ENCODE data around the gene MT1B. TPM values are rescaled to one million over a fixed set of nuclear protein-coding genes. Genes with fewer than 3 reads are reported as not detected.

Gene MT1B
- total and polyA plus RNA-seq, 2 of the 13 experiments (the other 11 are each of a cell fraction or from before 2014, with no cell fraction given), result 0.89 TPM; not detected in 1

DNA sequence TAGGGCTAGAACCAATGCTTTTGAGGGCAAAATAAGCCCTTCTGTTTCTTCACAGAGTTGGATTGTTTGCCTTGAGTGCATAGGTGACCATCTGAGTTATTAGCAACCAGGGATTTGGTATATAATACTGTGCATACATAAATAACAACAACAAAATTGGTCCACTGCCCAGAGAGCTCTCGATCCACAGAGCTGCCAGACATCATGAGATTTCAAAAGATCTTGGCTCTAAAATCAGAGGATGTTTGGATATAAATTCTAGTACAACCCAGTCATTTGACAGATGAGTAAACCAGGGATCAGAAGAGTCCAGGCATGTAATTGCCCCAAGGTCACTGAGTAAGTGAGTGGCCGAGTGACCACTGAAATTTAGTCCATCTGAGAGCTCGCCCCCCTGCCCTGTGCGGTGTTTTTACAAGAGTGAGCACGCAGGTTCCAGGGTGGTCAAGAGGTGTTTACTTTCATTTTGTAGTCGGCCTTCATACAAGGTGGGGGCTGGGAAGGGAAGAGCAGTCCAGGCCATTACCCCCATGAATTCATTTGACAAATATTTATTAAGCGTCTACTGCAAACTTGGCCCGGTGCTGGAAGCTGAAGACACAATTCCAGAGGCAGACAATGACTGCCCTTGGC is 45.1 kb upstream of the MT1B start:
- peak; percentile 97 for DNase-seq (ENCODE audit: low spot score)
- BruUV-seq (replicated peaks), result no TSS peak
- Histone ChIP-seq H3K27ac (ENCODE audit: extremely low read length, insufficient read depth, low read length) (peak overlapping the region; percentile 93), H4K20me1 (ENCODE audit: insufficient read depth, low read length) (no peaks in the 10 kb centered on the region), H3K4me2 (ENCODE audit: low read depth, low read length) (peak overlapping the region; percentile 91), H3K27me3 (ENCODE audit: control insufficient read depth in 1 of 2, insufficient read depth in 2 of 2, low read length in 2 of 2) (peaks cover 0 to 4% of the 10 kb centered on the region in 2 experiments; a peak in 2 of 5 replicates), H3K9ac (ENCODE audit: insufficient read depth, low read depth, low read length) (peak overlapping the region; percentile 79), H3K4me3 (replicated peaks in 1 of 3; ENCODE audit: insufficient read depth in 1 of 3, low read depth in 2 of 3, low read length in 3 of 3) (peak overlapping the region; percentile 75 to 84 (median 78)), H3K36me3 (replicated peaks in 1 of 2; ENCODE audit: control insufficient read depth in 1 of 2, insufficient read depth in 2 of 2, low read length in 2 of 2) (no peaks in the 10 kb centered on the region), H3K79me2 (ENCODE audit: insufficient read depth, low read length) (no peaks in the 10 kb centered on the region), H3K9me3 (ENCODE audit: low read length) (no peaks in the 10 kb centered on the region), H2AFZ (ENCODE audit: low read length) (no peak overlapping the region), H3K4me1 (ENCODE audit: insufficient read depth, low read length) (peaks cover 67% of the 10 kb centered on the region)
- in situ Hi-C loops (cut with HindIII; ENCODE audit: extremely low pct_ligation_motif_present, low pct_unique_long_range_greater_than_20kb), result no loop called here
- POLR2A ChIA-PET, result interaction anchor here (0.7 to 3.4 kb wide), 21 partner anchors 11 to 766 kb away, joined by 3 to 39 read pairs (median 4); partner anchors contain the start of genes CX3CL1, HERPUD1, MT1E and MT1G
- WGBS (ENCODE audit: low lambda C conversion rate), result under 1% methylated on average over 8 of the region's 8 CpGs
- peak; percentile 48 for ATAC-seq
- CTCF ChIA-PET (ENCODE audit: low intra/inter-chr PET ratio, low total read pairs), result no interaction called here
- peak; percentile 87 for FAIRE-seq
- intact Hi-C loops (cut with micrococcal nuclease; ENCODE audit: unreplicated experiment), result loop anchor here (1.0 to 10.0 kb wide), 3 partner anchors 48 to 258 kb away; partner anchors contain the start of genes MT1B, MT1F and SLC12A3
- TF ChIP-seq HBP1 (CRISPR knock-in tag; IDR thresholded peaks at IDR 0.05; ENCODE audit: low read depth) (no peak), HNRNPK (IDR thresholded peaks at IDR 0.05; ENCODE audit: low read depth, low read length, poor library complexity, severe bottlenecking) (no peak), HNRNPLL (IDR thresholded peaks at IDR 0.05; ENCODE audit: low read depth, low read length, poor library complexity, severe bottlenecking) (no peak), HNF1B (CRISPR knock-in tag; IDR thresholded peaks at IDR 0.05) (no peak; the same call in 1 of the 2 replicates), PATZ1 (CRISPR knock-in tag; IDR thresholded peaks at IDR 0.05) (peak; percentile 81)
- TF ChIP-seq, protein P1, sequence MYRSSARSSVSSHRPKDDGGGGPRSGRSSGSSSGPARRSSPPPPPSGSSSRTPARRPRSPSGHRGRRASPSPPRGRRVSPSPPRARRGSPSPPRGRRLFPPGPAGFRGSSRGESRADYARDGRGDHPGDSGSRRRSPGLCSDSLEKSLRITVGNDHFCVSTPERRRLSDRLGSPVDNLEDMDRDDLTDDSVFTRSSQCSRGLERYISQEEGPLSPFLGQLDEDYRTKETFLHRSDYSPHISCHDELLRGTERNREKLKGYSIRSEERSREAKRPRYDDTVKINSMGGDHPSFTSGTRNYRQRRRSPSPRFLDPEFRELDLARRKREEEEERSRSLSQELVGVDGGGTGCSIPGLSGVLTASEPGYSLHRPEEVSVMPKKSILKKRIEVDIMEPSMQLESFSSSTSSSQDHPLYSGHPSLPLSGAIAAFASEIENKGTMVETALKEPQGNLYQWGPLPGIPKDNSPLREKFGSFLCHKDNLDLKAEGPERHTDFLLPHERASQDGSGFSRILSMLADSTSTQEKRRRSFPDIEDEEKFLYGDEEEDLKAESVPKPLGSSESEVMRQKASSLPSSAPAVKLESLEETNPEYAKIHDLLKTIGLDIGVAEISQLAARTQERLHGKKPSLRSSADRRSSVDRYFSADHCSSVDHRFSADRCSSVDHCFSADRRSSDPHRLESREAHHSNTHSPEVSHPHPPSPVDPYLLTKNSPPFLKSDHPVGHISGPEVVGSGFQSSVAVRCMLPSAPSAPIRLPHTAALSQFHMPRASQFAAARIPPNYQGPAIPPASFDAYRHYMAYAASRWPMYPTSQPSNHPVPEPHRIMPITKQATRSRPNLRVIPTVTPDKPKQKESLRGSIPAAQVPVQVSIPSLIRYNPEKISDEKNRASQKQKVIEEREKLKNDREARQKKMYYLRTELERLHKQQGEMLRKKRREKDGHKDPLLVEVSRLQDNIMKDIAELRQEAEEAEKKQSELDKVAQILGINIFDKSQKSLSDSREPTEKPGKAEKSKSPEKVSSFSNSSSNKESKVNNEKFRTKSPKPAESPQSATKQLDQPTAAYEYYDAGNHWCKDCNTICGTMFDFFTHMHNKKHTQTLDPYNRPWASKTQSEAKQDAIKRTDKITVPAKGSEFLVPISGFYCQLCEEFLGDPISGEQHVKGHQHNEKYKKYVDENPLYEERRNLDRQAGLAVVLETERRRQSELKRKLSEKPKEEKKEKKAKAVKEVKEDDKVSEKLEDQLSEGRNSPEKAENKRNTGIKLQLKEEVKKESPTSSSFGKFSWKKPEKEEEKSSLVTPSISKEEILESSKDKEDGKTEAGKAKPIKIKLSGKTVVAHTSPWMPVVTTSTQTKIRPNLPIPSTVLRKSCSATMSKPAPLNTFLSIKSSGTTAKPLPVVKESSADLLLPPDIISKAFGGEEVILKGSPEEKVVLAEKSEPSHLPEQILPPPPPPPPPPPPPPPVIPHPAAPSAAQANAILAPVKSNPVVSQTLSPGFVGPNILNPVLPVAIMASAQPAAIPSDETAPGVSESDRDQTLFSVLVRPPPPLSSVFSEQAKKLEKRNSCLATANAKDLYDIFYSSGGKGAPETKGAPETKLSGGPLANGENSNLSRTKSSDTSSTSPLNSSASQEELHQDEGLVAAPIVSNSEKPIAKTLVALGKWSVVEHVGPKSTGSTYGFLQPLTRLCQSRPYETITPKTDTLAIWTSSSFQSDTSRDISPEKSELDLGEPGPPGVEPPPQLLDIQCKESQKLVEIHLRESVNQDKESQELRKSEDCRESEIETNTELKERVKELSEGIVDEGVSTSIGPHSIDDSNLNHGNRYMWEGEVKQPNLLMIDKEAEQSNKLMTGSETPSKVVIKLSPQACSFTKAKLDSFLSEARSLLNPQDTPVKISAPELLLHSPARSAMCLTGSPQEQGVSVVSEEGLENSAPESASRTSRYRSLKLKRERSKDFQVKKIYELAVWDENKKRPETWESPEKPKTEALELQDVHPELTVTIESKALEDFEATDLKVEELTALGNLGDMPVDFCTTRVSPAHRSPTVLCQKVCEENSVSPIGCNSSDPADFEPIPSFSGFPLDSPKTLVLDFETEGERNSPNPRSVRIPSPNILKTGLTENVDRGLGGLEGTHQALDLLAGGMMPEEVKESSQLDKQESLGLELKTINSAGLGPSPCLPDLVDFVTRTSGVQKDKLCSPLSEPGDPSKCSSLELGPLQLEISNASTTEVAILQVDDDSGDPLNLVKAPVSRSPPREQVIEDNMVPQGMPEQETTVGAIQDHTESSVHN (CRISPR knock-in tag; IDR thresholded peaks at IDR 0.05), result no peak
